Activated CD4-positive, CD25-positive, alpha-beta regulatory T cell treated with anti-CD3 and anti-CD28 coated beads, Interleukin-2, amount 50 U/mL, for 16 hours (primary cell): ENCODE data around the gene HSD11B1.

Experiments
- DNase-seq: peaks from one replicate; pipeline ENCODE4 v3.0.0-alpha.2; 2020; ENCODE audit warnings: low read depth, low spot score

The HSD11B1 gene

GRCh38 chr1:209755926-209756614 is 51.4 kb downstream of the HSD11B1 start, which contains the start of gene TRAF3IP3:
TRAF3IP3 (plus strand) TSS chr1:209756053; CDS start chr1:209760040, 3,987 bp downstream.
- peak; percentile 66 for DNase-seq

- no peak for DNase-seq
These were observed 52.2 kb downstream of the HSD11B1 start for GRCh38 chr1:209756615-209757445.

GRCh38 chr1:209758400-209758799 is 53.8 kb downstream of the HSD11B1 start:
- no peak for DNase-seq

GRCh38 chr1:209759829-209760359 is 55.2 kb downstream of the HSD11B1 start:
- no peak for DNase-seq

- no peak for DNase-seq
These were observed 56.5 kb downstream of the HSD11B1 start for GRCh38 chr1:209761011-209761635.

GRCh38 chr1:209766051-209766450 is 61.4 kb downstream of the HSD11B1 start:
- DNase-seq, result no peak

- no peak for DNase-seq
These were observed 62.5 kb downstream of the HSD11B1 start for GRCh38 chr1:209767096-209767495.

GRCh38 chr1:209767706-209768105 is 63.1 kb downstream of the HSD11B1 start:
- no peak for DNase-seq

- DNase-seq, result peak; percentile 57
These were observed 63.7 kb downstream of the HSD11B1 start for GRCh38 chr1:209768354-209768774.

GRCh38 chr1:209769171-209769904 is 64.7 kb downstream of the HSD11B1 start:
- DNase-seq, result peak; percentile 61

- no peak for DNase-seq
These were observed 65.3 kb downstream of the HSD11B1 start for GRCh38 chr1:209769971-209770370.

GRCh38 chr1:209770636-209771415 is 66.2 kb downstream of the HSD11B1 start:
- DNase-seq, result no peak

- no peak for DNase-seq
These were observed 67.5 kb downstream of the HSD11B1 start for GRCh38 chr1:209772126-209772525.

- no peak for DNase-seq
These were observed 69.9 kb downstream of the HSD11B1 start for GRCh38 chr1:209774592-209774991.

- no peak for DNase-seq
These were observed 71.0 kb downstream of the HSD11B1 start for GRCh38 chr1:209775678-209776077.

GRCh38 chr1:209777587-209777986 is 72.9 kb downstream of the HSD11B1 start:
- DNase-seq, result no peak

- DNase-seq, result no peak
These were observed 73.5 kb downstream of the HSD11B1 start for GRCh38 chr1:209778102-209778501.

GRCh38 chr1:209780268-209780667 is 75.6 kb downstream of the HSD11B1 start:
- DNase-seq, result no peak

- DNase-seq, result no peak
These were observed 78.7 kb downstream of the HSD11B1 start for GRCh38 chr1:209783386-209783785.
